Stimulated activated CD4-positive, alpha-beta T cell treated with anti-CD3 and anti-CD28 coated beads, Interleukin-4, amount 100 ng/mL, for 24 hours (primary cell): Measurements from ENCODE around the gene COG8.
A peak's percentile ranks its signal among the peaks of the same experiment; 100 is the strongest.
"Not testable (repeated sequence)": the region's sequence is repeated elsewhere in the genome, so short reads cannot be mapped to it uniquely, and the experiment has no call there.

ENCODE experiments used
- DNase-seq: peaks from one replicate; pipeline ENCODE4 v3.0.0-alpha.2; 2020

COG8 gene

GRCh38 chr16:69339289-69340094 lies at the start of gene COG8, which contains the start of gene NIP7:
Gene COG8, minus strand, starts transcription at chr16:69339564. Its CDS starts 12 bp downstream, at chr16:69339552.
Gene NIP7, plus strand, starts transcription at chr16:69339772. Its CDS starts 58 bp downstream, at chr16:69339830.
- DNase-seq = peak; percentile 94

GRCh38 chr16:69386596-69386995 lies 47.2 kb upstream of the COG8 start:
- DNase-seq = no peak

- no peak for DNase-seq
Observed at GRCh38 chr16:69384974-69385373, 45.6 kb upstream of the COG8 start.

- no peak for DNase-seq
Observed at GRCh38 chr16:69382421-69382820, 43.1 kb upstream of the COG8 start.

- no peak for DNase-seq
Observed at GRCh38 chr16:69381231-69381630, 41.9 kb upstream of the COG8 start.

- DNase-seq = no peak
Observed at GRCh38 chr16:69378760-69379159, 39.4 kb upstream of the COG8 start.

GRCh38 chr16:69378036-69378435 lies 38.7 kb upstream of the COG8 start:
- DNase-seq = no peak

- no peak for DNase-seq
Observed at GRCh38 chr16:69376393-69377059, 37.2 kb upstream of the COG8 start.

- no peak for DNase-seq
Observed at GRCh38 chr16:69373019-69373418, 33.7 kb upstream of the COG8 start.

GRCh38 chr16:69371564-69371963 lies 32.2 kb upstream of the COG8 start:
- DNase-seq = no peak

GRCh38 chr16:69368866-69369265 lies 29.5 kb upstream of the COG8 start:
- DNase-seq = no peak

GRCh38 chr16:69367980-69368379 lies 28.6 kb upstream of the COG8 start:
- DNase-seq = no peak

GRCh38 chr16:69366431-69366830 lies 27.1 kb upstream of the COG8 start:
- peak; percentile 30 for DNase-seq

GRCh38 chr16:69365901-69366300 lies 26.5 kb upstream of the COG8 start:
- DNase-seq = no peak

- no peak for DNase-seq
Observed at GRCh38 chr16:69364088-69364487, 24.7 kb upstream of the COG8 start.

- no peak for DNase-seq
Observed at GRCh38 chr16:69363281-69363717, 23.9 kb upstream of the COG8 start.

GRCh38 chr16:69360070-69360469 lies 20.7 kb upstream of the COG8 start:
- not testable (repeated sequence) for DNase-seq

GRCh38 chr16:69351309-69352027 lies 12.1 kb upstream of the COG8 start, which contains the start of gene TMED6:
Gene TMED6, minus strand, starts transcription at chr16:69351786. Its CDS starts 33 bp downstream, at chr16:69351753.
- no peak for DNase-seq

GRCh38 chr16:69350536-69351133 lies 11.3 kb upstream of the COG8 start:
- DNase-seq = no peak

GRCh38 chr16:69349536-69349935 lies 10.2 kb upstream of the COG8 start:
- no peak for DNase-seq

GRCh38 chr16:69348222-69348621 lies 8.9 kb upstream of the COG8 start:
- DNase-seq = no peak

GRCh38 chr16:69346683-69347082 lies 7.3 kb upstream of the COG8 start:
- DNase-seq = no peak

GRCh38 chr16:69345923-69346322 lies 6.6 kb upstream of the COG8 start:
- no peak for DNase-seq
